A673 (cell line): ENCODE measurements around the gene DCAF17. TPM values are rescaled to one million over a fixed set of nuclear protein-coding genes. Genes with fewer than 3 reads are reported as not detected.

ENCODE experiments used
- BruUV-seq: library from RNA; stranded (reverse); fragments of 400-500 nt; replicated peaks from 2 replicates; lab custom pipeline; 2021; lab: Mats Ljungman, UMichigan
- CTCF ChIA-PET: fragments of 300-600 bp; sonication (Branson Sonifier 250); formaldehyde crosslinking; loops from one replicate; lab custom pipeline; 2022; ENCODE audit warnings: antibody characterized with exemption; lab: Charles Lee
- POLR2A ChIA-PET: fragments of 300-600 bp; sonication (Branson Sonifier 250); formaldehyde crosslinking; loops from one replicate; lab custom pipeline; 2022; ENCODE audit warnings: antibody characterized with exemption; ENCODE audit not compliant: low non-redundant PET; lab: Charles Lee
- DNase-seq: peaks from one replicate; pipeline ENCODE4 v3.0.0-alpha.2; 2015; ENCODE audit warnings: low spot score
- H3K27ac ChIP-seq: fragments of 200-600 bp; sonication (generic); 2 replicates; pipeline ENCODE4 v1.5.1; 2016; ENCODE audit warnings: mixed run types, low read depth, mild to moderate bottlenecking, mixed read lengths, antibody characterized with exemption, low read length; ENCODE audit not compliant: poor library complexity, severe bottlenecking
- H3K27me3 ChIP-seq: fragments of 200-600 bp; sonication (generic); replicated peaks from 2 replicates; pipeline ENCODE4 v1.6.1; 2017; ENCODE audit warnings: mixed run types, low read depth, mild to moderate bottlenecking, mixed read lengths, antibody characterized with exemption, low read length; ENCODE audit not compliant: insufficient read depth, poor library complexity
- H3K36me3 ChIP-seq: fragments of 200-600 bp; sonication (generic); 2 replicates; pipeline ENCODE4 v1.6.1; 2016; ENCODE audit warnings: mixed run types, mild to moderate bottlenecking, mixed read lengths, antibody characterized with exemption, low read length; ENCODE audit not compliant: insufficient read depth, poor library complexity, severe bottlenecking
- H3K4me1 ChIP-seq: fragments of 200-600 bp; sonication (generic); 2 replicates; pipeline ENCODE4 v1.6.1; 2017; ENCODE audit warnings: mixed run types, mild to moderate bottlenecking, mixed read lengths, antibody characterized with exemption, low read length; ENCODE audit not compliant: insufficient read depth, poor library complexity, severe bottlenecking
- H3K4me3 ChIP-seq: fragments of 200-600 bp; sonication (generic); 2 replicates; pipeline ENCODE4 v1.5.1; 2016; ENCODE audit warnings: low read depth, mixed run types, mild to moderate bottlenecking, mixed read lengths, low read length; ENCODE audit not compliant: poor library complexity, severe bottlenecking
- H3K9me3 ChIP-seq: fragments of 200-600 bp; sonication (generic); 2 replicates; pipeline ENCODE4 v1.6.1; 2016; ENCODE audit warnings: mixed run types, low read depth, mild to moderate bottlenecking, mixed read lengths, antibody characterized with exemption, low read length; ENCODE audit not compliant: poor library complexity, severe bottlenecking
- EZH2 ChIP-seq: fragments of 200-600 bp; sonication (generic); IDR thresholded peaks from 2 replicates; pipeline ENCODE4 v1.6.1; 2017; ENCODE audit warnings: borderline replicate concordance, low read depth, mild to moderate bottlenecking, mixed read lengths, antibody characterized with exemption, low read length; ENCODE audit not compliant: poor library complexity, severe bottlenecking
- intact Hi-C: fragments of 100-400 bp; cut with micrococcal nuclease; formaldehyde crosslinking; loops from one replicate; pipeline ENCODE4 v1.10.0; 2022; ENCODE audit not compliant: unreplicated experiment
- total RNA-seq: library from RNA; stranded (reverse); gene quantifications from 2 replicates; pipeline ENCODE4 v1.2.3, GENCODE V29; 2021
- TF ChIP-seq, protein P1 (sequence below): fragments of 300-800, 200-600 bp; sonication (generic); conservative IDR thresholded peaks from 2 replicates; pipeline ENCODE4 v1.5.1; 2017; ENCODE audit warnings: low read depth, mild to moderate bottlenecking, antibody characterized with exemption, low read length, moderate library complexity, mixed read lengths

DCAF17 gene
- total RNA-seq, 1 experiment from 2014 or later = 25.0 TPM

DNA sequence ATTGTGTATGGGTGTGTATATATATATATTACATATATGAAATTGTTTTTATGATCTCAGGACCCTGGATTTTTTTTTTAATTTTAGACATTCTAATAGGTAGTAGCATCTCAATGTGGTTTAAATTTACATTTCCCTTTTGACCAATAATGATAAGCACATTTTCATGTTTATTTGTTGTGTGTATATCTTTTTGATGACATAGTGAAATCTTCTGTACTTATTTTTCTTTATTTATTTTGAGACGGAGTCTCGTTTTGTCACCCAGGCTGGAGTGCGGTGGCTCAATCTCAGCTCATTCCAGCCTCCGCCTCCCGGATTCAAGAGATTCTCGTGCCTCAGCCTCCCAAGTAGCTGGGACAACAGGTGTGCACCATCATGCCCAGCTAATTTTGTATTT lies 53.2 kb downstream of the DCAF17 start:
- ChIA-PET POLR2A (no interaction called here), CTCF (no interaction called here)
- Histone ChIP-seq H3K27me3 (no peaks in the 10 kb centered on the region), H3K9me3 (no peaks in the 10 kb centered on the region), H3K4me3 (no peak overlapping the region), H3K36me3 (peaks cover 3% of the 10 kb centered on the region), H3K4me1 (no peaks in the 10 kb centered on the region), H3K27ac (no peak overlapping the region)
- DNase-seq = no peak
- TF ChIP-seq, protein P1, sequence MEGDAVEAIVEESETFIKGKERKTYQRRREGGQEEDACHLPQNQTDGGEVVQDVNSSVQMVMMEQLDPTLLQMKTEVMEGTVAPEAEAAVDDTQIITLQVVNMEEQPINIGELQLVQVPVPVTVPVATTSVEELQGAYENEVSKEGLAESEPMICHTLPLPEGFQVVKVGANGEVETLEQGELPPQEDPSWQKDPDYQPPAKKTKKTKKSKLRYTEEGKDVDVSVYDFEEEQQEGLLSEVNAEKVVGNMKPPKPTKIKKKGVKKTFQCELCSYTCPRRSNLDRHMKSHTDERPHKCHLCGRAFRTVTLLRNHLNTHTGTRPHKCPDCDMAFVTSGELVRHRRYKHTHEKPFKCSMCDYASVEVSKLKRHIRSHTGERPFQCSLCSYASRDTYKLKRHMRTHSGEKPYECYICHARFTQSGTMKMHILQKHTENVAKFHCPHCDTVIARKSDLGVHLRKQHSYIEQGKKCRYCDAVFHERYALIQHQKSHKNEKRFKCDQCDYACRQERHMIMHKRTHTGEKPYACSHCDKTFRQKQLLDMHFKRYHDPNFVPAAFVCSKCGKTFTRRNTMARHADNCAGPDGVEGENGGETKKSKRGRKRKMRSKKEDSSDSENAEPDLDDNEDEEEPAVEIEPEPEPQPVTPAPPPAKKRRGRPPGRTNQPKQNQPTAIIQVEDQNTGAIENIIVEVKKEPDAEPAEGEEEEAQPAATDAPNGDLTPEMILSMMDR = no peak
- TF ChIP-seq EZH2 = no peak
- no TSS peak for BruUV-seq
- intact Hi-C loops = no loop called here

DNA sequence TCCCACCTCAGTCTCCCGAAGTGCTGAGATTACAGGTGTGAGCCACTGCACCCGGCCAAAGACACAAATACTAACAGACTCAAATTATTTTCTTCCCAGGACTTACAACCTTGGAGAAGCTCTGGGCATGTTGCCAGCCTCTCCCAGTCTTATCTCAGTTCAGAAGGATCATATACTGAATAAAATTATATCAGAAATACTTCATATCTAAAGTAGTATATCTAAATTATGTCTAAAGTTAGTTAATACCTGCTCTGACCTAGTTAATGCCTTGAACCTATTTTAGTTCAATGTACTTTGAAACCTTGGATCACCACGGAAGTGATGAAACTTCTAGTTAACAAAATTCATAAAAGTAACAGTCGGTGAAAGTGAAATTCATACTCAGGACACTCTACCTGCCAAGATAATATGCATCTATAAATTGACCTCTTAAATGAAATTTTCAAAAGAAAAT lies 53.8 kb downstream of the DCAF17 start:
- Histone ChIP-seq H3K36me3 (no peaks in the 10 kb centered on the region), H3K9me3 (no peaks in the 10 kb centered on the region), H3K27me3 (no peaks in the 10 kb centered on the region), H3K27ac (no peak overlapping the region), H3K4me1 (no peaks in the 10 kb centered on the region), H3K4me3 (no peak overlapping the region)
- no peak for TF ChIP-seq EZH2
- TF ChIP-seq, protein P1 = no peak
- no peak for DNase-seq
- intact Hi-C loops = no loop called here
- POLR2A ChIA-PET = no interaction called here
- BruUV-seq = no TSS peak
- CTCF ChIA-PET = no interaction called here

DNA sequence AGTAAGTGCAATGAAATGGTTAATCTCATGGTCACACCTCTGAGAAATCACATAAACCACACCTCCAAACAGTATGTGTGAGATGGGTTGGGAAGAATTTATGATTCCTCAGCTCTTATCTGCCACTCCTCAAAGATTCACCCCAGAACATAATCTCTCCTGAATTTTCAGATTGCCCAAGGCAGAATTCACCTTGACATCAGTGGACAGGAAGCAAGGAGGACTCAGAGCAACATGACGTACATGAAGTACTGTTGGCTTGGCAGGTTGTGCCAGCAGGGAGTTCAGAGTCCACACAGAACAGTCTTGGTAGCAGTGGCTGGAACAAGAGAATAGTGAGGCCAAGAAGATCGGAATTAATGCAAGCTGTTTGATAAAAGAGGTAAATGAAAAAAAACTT lies 56.6 kb downstream of the DCAF17 start:
- intact Hi-C loops = no loop called here
- Histone ChIP-seq H3K27ac (no peak overlapping the region), H3K4me1 (no peaks in the 10 kb centered on the region), H3K4me3 (no peak overlapping the region), H3K9me3 (no peaks in the 10 kb centered on the region), H3K36me3 (no peaks in the 10 kb centered on the region), H3K27me3 (no peaks in the 10 kb centered on the region)
- ChIA-PET POLR2A (no interaction called here), CTCF (interaction anchor here (0.5 kb wide), 1 partner anchor 10 kb away, joined by 3 read pairs; no protein-coding TSS in a partner anchor)
- no TSS peak for BruUV-seq
- no peak for DNase-seq
- no peak for TF ChIP-seq EZH2
- TF ChIP-seq, protein P1 = no peak
